ENCODE results near the gene CDC123. TPM values are rescaled to one million over a fixed set of nuclear protein-coding genes. Genes with fewer than 3 reads are reported as not detected.

Gene CDC123
- polyA plus RNA-seq, 1 experiment = 138 TPM

- ChIA-PET CTCF (interaction anchor here (6.0 kb wide), 1 partner anchor 13 kb away, joined by 46 read pairs; no protein-coding TSS in a partner anchor), POLR2A (no interaction called here)
- TF ChIP-seq, protein P1, sequence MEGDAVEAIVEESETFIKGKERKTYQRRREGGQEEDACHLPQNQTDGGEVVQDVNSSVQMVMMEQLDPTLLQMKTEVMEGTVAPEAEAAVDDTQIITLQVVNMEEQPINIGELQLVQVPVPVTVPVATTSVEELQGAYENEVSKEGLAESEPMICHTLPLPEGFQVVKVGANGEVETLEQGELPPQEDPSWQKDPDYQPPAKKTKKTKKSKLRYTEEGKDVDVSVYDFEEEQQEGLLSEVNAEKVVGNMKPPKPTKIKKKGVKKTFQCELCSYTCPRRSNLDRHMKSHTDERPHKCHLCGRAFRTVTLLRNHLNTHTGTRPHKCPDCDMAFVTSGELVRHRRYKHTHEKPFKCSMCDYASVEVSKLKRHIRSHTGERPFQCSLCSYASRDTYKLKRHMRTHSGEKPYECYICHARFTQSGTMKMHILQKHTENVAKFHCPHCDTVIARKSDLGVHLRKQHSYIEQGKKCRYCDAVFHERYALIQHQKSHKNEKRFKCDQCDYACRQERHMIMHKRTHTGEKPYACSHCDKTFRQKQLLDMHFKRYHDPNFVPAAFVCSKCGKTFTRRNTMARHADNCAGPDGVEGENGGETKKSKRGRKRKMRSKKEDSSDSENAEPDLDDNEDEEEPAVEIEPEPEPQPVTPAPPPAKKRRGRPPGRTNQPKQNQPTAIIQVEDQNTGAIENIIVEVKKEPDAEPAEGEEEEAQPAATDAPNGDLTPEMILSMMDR (IDR thresholded peaks at IDR 0.05; ENCODE audit: low read depth, low read length) = no peak
- Histone ChIP-seq H3K27me3 (ENCODE audit: control insufficient read depth, insufficient read depth, low read length) (no peaks in the 10 kb centered on the region), H3K9me3 (ENCODE audit: control insufficient read depth, insufficient read depth, low read length) (no peaks in the 10 kb centered on the region), H3K4me3 (ENCODE audit: low read depth, low read length) (no peak overlapping the region), H3K27ac (ENCODE audit: low read depth, low read length) (no peak overlapping the region)
- DNase-seq (ENCODE audit: low read depth, low spot score) = no peak
These were observed 6.2 kb downstream of the CDC123 start for GRCh38 chr10:12202226-12202625.

DNA sequence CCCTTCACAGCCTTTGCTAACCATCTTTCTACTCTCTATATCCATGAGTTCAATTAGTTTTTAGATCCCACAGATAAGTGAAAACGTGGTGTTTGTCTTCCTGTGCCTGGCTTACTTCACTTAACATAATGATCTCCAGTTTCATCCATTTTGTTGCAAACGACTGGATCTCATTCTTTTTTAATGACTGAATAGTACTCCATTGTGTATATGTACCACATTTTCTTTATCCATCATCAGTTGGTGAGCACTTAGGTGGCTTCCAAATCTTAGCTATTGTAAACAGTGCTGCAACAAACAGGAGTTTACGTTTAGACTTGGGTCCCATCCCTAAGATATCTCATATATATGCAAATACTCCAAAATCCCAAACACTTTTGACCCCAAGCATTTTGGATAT lies 9.1 kb downstream of the CDC123 start:
- Histone ChIP-seq H3K27me3 (ENCODE audit: control insufficient read depth, insufficient read depth, low read length) (no peaks in the 10 kb centered on the region), H3K4me3 (ENCODE audit: low read depth, low read length) (no peak overlapping the region), H3K27ac (ENCODE audit: low read depth, low read length) (no peak overlapping the region), H3K9me3 (ENCODE audit: control insufficient read depth, insufficient read depth, low read length) (no peaks in the 10 kb centered on the region)
- DNase-seq (ENCODE audit: low read depth, low spot score) = no peak
- TF ChIP-seq, protein P1 (IDR thresholded peaks at IDR 0.05; ENCODE audit: low read depth, low read length) = no peak
- ChIA-PET CTCF (interaction anchor here (2.2 kb wide), 1 partner anchor 10 kb away, joined by 16 read pairs; no protein-coding TSS in a partner anchor), POLR2A (interaction anchor here (0.7 kb wide), 1 partner anchor 16 kb away, joined by 4 read pairs; no protein-coding TSS in a partner anchor)

GRCh38 chr10:12207114-12207513 lies 11.1 kb downstream of the CDC123 start:
- POLR2A ChIA-PET = no interaction called here
- H3K4me3 ChIP-seq (ENCODE audit: low read depth, low read length) = no peak overlapping the region
- no peak overlapping the region for H3K27ac ChIP-seq (ENCODE audit: low read depth, low read length)
- TF ChIP-seq, protein P1 (IDR thresholded peaks at IDR 0.05; ENCODE audit: low read depth, low read length) = no peak
- CTCF ChIA-PET = no interaction called here
- H3K27me3 ChIP-seq (ENCODE audit: control insufficient read depth, insufficient read depth, low read length) = no peaks in the 10 kb centered on the region
- H3K9me3 ChIP-seq (ENCODE audit: control insufficient read depth, insufficient read depth, low read length) = no peaks in the 10 kb centered on the region
- DNase-seq (ENCODE audit: low read depth, low spot score) = no peak

DNA sequence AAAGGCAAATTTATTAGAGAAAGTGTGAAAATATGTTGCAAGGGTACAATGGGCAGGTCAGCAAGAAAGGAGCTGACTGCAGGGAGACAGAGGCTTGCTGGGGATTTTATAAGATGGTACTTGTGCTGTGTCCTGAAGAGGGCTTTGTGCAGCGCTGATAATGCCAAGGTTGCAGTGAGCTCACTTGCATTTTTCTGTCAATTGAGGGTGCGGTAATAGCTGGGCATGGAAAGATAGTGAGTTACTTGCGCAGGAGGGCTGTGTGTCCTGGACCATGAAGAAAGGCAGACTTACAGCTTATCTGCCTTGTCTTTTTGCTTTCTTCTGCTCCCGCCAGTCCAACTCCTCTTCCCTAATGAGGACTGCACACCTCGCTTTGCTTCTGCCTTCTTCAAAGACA lies 12.5 kb downstream of the CDC123 start:
- Histone ChIP-seq H3K9me3 (ENCODE audit: control insufficient read depth, insufficient read depth, low read length) (no peaks in the 10 kb centered on the region), H3K27me3 (ENCODE audit: control insufficient read depth, insufficient read depth, low read length) (no peaks in the 10 kb centered on the region), H3K4me3 (ENCODE audit: low read depth, low read length) (no peak overlapping the region), H3K27ac (ENCODE audit: low read depth, low read length) (no peak overlapping the region)
- CTCF ChIA-PET = no interaction called here
- POLR2A ChIA-PET = no interaction called here
- no peak for DNase-seq (ENCODE audit: low read depth, low spot score)
- TF ChIP-seq, protein P1 (IDR thresholded peaks at IDR 0.05; ENCODE audit: low read depth, low read length) = no peak

GRCh38 chr10:12212454-12212853 lies 16.5 kb downstream of the CDC123 start:
- TF ChIP-seq, protein P1 (IDR thresholded peaks at IDR 0.05; ENCODE audit: low read depth, low read length) = no peak
- Histone ChIP-seq H3K9me3 (ENCODE audit: control insufficient read depth, insufficient read depth, low read length) (no peaks in the 10 kb centered on the region), H3K27me3 (ENCODE audit: control insufficient read depth, insufficient read depth, low read length) (no peaks in the 10 kb centered on the region), H3K27ac (ENCODE audit: low read depth, low read length) (no peak overlapping the region), H3K4me3 (ENCODE audit: low read depth, low read length) (no peak overlapping the region)
- no peak for DNase-seq (ENCODE audit: low read depth, low spot score)
- ChIA-PET CTCF (interaction anchor here (0.6 to 4.4 kb wide), 4 partner anchors 8 to 499 kb away, joined by 3 to 52 read pairs (median 4); no protein-coding TSS in a partner anchor), POLR2A (no interaction called here)
